Measurements from ENCODE around the gene SYNPR.
A peak's percentile ranks its signal among the peaks of the same experiment; 100 is the strongest.

The SYNPR gene

DNA sequence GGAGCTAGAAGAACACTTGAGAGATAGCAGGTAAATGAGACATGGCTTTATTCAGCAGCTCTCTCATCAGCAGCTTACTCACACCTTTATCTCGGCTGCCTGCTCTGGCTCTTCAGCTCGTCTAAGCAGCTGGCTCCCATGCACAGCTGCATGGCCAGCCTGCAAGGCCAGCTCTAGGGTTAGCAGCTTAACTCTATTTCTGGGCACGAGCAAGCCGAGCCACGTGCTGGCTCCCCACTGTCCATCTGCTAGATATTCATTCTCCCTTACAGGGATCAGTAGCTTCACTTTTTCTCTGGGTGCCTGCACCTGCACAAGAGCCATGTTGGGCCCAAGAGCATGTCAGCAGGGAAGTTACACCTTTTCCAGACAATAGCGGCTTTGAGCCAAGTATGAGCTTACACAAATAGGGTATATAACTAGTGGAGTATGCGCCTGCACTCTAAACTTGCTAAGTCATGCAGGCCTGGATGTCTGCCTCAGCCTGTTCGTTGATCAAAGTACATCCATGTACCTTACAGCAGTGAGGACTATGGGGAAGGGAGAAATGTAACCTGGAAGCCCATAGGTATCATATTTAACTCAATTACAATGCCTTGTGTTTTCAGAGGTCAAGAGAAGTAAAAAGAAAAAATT is 199.5 kb downstream of the SYNPR start:
- no peak for FAIRE-seq

DNA sequence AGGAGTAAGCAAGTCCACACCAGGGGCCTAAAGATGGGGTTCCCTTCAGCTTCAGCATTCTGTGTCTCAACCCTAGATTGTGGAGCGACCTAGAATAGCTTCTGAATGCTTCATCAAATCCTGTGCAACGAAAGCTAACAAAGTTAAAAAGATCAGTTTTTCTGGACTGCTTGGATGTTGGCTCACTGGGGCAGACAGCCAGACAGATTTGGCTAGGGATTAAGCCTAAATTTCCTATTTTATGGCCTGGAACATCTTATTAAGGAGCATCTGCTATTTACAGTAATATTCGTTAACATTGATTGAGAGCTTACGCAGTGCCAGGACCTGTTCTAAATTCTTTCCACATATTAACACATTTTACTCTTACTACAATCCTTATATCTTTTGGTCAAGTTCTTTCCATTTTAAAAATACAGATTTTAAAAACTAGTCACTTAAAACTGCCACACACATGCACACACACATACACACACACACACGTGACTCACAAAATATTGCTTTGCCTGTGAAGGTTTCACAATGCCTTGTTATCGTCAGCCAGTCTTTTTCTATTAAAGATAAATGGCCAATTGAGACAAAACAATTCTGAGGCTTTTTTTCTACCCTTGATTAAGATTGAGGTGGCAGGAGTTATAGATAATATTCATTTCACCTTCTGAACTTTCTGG is 201.0 kb downstream of the SYNPR start:
- no peak for FAIRE-seq

DNA sequence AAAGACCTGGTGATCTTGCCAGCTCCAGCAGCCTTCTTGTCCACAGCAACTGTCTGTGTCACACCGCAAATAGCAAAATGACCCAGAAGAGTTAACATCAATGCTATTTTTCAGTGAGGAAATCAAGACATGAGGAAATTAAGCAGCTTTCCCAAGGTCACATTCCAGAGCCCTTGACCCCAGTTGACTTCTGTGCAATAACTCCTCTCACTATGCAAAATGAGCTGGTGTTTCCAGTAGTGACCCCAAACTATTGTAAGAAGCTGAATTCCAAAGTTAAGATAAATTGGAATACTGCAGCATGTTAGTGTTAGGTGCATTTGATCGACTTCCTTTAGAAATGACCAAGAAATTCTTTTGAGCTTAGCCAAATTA is 201.5 kb downstream of the SYNPR start:
- FAIRE-seq, result no peak

DNA sequence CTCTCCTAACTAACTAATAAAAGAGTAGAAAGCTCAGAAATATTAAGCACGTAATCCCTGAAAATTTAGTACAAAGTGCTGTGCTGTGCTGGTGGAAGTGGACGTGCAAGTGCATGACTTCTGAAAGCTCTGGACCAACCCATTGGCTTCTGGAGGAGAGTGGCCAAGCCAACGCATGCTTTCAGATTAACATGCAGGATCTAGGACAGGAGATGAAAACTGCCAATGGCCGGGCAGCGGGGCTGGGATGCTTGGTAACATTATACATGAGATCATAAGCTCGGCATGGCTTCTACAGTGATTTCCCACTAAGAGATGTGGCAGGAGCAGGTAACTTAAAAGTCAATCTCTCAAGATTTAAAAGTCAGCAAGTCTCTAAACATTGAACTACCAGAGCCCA is 203.5 kb downstream of the SYNPR start:
- FAIRE-seq, result no peak

DNA sequence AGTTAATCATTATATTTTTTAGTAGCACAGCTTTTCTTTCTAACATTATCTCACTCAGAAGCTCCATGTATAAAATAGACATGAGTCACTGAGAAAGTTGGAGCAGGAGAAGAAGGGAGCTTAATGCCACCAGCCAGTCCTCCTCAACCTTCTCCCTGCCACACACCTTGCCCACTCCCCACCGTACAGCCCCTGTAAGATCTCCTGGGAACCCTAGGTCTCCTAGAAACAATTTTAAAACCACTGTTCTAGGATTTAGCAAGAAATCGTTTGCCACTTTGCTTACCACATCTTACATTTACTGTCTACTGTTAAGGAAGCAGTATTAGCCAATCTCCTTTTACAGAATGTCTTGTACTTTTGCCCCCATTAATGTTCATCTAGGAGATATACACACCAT is 204.2 kb downstream of the SYNPR start:
- FAIRE-seq, result no peak

DNA sequence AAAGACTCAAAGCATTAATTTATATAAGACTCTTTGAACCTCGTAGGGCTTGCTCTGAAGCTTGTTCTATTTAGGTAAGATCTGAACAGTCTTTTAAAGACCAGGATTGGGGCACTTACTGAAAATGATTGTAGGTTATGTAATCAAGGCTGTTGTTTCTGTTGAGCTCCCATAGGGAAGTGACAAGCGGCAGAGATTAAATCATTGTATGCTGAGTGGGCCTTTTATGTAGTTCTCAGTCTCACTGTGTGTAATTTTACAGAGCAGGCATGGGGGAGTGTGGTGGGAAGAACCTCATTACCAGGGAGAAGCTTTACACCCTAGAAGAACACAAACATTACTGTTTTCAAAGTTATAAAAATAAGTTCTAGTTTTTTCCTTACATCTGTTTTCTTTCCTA is 214.4 kb downstream of the SYNPR start:
- FAIRE-seq, result no peak

DNA sequence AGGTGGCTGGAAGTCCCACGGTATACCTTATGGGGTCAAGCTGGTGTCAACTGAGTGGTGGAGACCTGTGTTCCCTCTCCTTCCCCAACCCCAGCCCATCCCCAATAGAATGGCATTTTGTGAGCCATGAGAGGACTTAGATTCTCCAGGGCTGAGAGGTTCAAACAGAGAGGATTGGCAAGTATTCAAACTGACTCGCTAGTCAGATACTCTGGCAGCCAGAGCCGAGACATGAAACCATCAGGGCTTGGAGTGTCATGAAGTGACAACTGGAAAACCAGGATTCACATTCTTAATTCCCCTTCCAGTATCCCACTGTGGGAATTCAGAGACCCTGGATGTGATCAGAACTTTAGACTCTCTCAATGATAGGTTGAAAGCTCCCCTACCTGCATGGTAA is 215.0 kb downstream of the SYNPR start:
- FAIRE-seq, result no peak

DNA sequence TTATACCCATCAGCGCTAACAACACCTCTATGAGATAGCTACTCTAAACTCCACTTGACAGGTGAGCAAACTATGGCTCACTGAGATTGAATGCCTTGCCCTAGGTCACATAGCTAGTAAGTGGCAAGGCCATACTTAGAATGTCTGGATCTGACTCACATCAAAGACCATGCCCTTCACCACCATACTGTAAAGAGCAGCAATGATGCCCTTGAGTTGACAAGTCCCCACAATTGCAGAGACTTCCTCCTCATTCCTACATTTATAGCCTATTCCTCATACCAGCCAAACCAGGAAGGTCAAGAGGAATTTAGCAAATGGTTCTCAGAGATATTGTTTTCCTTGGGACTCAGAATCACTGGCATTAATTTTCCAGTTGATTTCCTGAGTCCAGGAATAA is 216.5 kb downstream of the SYNPR start:
- FAIRE-seq, result no peak

DNA sequence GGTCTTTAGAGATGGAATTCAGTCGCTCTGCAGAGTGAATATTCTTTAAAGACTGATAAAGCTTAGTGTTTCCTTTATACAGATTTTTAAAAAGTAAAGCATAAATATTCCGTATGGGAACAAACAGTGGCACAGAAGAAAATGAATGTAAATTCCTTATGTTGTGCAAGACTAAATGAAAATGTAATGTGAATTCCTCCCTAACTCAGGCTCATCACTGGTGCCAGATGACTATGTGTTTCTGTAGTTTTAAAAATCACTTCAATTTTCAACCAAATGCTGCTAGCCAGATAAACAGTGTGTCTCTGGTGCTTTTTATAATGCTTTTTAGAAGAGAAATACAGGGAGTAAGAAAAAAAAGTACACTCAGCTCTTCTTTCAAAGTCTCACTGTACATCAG is 219.5 kb downstream of the SYNPR start:
- no peak for FAIRE-seq

DNA sequence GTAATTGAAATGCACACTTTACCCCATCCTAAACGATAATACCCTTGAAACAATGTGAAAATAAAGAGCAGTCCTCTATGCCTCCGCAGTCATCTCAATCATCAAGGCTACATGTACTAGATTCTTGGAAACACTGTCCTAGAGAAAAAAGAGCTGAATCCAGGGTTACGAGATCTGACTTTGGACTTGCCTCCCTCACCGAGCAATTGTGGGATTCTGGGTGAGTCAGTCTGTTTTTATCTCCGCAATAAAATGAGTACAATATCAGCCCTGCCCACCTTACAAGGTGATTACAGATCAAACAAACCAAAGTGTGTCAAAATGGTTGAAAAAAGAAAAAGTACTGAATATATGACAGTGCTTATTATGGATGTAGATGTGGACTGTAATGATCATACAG is 222.1 kb downstream of the SYNPR start:
- peak; percentile 21 for FAIRE-seq

DNA sequence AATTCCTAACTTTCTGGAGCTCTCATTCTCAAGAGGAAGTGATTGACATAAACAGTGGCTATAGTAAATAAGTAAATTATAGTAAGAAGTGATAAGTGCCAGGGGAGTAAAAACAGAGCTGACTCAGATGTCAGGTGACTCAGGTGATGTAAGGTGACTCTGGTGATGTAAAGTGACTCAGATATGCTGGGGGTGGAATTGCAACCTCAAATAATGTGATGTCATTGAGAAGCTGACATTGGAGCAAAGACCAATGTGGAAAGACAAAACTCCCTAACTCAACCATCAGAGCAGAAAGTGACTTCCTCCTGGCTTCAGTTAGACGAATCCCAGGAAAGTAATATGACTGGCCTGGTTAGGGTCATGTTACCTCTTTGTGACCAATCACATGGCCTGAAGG is 230.2 kb downstream of the SYNPR start:
- no peak for FAIRE-seq

DNA sequence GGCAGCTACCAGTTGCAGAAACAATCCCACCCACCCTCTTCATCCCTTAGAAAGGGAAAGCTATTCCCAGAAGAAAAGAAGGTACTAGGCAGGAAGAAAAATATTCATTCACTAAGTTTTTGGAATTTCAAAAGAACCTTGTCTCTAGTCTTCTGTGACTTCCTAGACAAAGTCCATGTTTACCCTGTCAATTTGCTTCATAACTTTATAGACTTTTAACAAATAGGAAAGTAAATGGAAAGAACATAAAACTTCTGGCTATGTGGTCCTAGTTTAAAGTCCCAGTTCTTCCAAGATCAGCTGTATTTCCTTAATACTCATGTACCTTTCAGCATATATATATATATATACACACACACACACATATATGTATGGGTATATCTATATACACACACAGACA is 230.7 kb downstream of the SYNPR start:
- FAIRE-seq, result no peak

DNA sequence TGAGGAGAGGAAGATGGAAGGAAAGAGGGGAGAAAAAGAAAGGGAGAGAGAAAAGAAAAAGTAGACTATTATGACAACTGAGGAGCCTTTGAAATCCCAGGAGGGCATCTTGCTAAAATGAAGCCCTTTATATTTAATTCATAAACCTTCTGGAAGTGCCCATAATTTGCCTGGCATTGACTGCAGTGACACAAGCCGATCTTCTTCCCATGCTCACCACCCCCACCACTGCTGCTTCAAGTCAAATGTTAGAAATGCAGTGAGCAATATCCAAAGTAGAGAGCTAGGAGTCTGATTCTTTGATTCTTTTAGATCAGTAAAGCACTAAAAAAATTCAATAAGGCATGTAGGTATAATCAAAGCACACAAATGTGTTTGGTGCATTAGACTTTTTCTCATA is 235.7 kb downstream of the SYNPR start:
- no peak for FAIRE-seq

DNA sequence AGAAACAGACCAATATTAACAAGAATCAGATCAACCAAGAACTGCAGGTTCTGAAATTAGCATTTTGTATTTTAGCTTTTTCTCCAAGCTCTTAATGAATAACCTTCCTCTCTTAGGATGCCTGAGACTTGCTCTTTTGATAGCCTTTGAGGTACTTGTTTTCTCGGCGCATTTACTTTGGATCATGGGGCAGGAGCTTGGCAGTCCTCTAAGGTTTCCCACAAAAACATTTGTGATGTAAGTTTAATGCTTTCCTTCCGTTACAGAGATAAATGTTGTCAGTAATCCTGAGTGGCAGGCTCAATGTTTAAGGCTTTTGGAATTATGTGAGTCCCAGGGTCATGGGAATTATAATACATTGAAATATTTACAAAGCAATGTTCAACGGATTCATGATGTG is 236.6 kb downstream of the SYNPR start:
- no peak for FAIRE-seq

DNA sequence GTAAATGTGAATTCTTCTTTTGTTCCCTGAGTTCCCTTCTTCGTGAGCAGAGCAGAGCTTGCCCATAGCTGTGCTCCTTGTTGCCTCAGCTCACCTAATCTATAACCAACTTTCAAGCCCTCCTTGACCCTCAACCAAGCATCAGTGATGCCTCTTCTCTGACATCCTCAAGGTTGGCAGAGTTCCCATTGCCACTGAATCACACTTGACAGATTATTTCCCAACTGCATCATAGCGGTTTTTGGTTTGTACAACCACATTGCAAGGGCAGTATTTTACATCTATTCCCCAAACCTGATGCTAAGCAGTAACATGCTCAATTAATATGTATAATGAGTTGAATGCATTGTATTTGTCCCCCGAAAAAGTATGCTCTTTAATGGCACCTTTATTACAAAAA is 241.3 kb downstream of the SYNPR start:
- FAIRE-seq, result no peak

DNA sequence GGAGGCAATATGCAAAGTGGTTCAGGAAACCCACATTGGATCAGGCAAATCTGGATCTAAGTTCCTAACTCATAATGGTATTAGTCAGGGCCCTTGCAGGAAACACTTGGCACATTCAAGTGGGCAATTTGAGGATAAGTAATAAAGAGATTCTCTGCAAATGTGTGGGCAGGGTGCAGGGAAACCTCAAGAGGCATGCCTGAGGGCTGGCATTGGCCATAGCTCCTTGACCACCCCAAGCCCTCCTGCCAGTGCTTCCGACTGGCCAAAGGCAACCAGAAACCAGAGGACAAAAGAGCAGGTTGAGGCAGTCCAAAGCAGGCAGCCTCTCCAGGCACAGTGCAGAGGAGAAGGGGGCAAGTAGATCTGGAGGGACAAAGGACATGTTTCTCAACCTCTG is 243.5 kb downstream of the SYNPR start:
- FAIRE-seq, result no peak

DNA sequence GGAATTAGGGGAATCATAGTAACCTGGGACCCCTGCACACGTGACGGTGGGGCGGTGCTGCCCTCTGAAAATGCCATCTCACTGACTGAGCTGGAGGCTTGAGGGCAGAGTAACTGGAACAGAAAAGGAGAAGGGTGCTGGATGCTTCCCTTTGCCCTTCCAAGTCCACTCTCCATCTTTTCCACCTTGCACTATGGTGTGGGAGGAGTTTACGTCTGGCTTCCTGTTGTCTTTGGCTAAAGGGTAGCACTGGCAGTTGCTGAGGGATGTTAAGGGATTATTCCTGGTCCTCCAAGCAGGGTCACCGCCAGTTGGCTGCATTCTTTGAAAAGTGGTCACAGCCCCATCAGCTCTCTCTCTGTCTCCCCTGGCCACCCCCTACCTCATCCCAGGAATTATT is 245.0 kb downstream of the SYNPR start:
- FAIRE-seq, result no peak

DNA sequence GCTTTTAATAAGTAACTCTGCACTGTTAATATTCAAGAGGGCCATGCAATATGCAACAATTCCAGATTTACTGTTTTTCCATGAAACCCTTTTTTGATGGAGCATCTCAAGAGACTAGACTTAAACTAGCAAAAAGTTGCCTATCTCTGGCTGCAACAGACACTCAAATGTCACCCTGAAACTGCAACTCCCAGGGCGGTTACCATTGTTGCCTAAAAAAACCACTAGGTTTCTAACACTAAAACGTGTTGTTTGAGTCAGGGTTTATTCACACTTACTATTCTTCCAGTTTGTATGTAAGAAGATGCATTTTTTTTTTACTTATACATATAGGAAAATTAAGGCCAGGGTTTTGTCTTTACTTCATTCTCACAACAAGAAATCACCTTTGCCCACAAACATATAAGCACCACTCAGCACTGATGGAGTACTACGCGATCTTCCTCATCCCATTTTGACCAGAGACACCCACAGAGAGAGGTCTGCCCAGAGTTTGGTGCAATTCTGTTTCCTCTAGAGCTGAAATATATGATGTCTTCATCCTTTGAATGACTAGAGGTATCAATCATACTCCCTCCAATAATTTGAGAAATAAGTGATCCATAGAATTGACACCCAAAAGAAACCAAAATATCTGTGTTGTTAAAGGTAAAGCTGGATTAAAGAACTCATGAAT is 250.4 kb downstream of the SYNPR start:
- FAIRE-seq, result no peak

DNA sequence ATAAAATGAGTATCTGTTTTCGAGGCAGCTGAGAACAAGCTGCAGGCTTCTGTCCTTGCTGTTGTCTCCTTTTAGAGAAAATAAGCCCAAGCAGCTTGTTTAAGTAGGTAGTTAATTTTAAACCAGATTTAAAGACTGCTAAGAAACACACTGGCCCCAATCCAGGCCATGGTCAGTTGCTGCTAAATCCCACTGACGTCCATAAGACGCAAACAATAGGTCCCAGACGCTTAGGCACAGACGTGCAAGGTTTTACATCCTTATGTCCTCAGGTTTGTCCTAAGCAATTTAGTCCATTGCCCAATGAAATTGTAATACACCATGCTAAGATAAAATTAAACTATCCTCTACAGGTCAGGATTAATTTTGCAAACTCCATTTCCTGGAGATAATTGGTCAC is 254.4 kb downstream of the SYNPR start:
- no peak for FAIRE-seq

DNA sequence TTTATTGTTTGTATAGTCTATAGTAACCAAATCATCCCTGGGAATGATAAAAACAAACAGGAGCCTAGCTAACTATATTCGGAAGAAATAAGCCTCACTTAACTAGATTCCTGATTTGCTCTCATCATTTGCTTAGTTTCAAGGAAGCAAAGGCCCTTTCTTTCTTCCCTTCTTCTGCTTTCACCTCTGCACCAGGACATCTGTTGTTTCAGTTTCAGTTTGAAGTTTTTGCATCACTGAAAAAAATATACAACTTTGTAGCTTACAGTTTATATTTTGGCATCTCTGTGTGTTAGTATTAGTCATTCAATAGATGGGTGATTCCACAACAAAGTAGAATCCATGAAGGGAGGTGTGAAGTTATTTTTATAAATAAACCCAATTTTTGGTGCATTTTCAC is 260.8 kb downstream of the SYNPR start:
- no peak for FAIRE-seq

DNA sequence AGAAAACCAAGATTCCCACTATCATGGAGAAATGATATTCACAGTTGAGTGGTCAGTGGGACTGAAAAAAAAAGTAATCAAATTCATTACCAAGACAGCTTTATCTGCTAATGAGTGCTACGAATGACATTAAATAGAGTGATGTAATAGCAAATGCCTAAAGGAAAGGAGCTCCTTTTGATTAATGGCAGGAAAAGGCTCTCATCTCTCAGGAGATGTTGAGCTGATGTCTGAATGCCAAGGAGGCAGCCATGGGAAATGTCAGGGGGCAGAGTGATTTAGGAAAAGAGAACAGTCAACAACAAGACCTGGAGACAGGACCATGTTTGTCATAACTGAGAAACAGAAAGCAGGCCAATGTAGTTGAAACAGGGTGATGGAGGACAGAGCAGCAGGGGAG is 277.7 kb downstream of the SYNPR start:
- no peak for FAIRE-seq

DNA sequence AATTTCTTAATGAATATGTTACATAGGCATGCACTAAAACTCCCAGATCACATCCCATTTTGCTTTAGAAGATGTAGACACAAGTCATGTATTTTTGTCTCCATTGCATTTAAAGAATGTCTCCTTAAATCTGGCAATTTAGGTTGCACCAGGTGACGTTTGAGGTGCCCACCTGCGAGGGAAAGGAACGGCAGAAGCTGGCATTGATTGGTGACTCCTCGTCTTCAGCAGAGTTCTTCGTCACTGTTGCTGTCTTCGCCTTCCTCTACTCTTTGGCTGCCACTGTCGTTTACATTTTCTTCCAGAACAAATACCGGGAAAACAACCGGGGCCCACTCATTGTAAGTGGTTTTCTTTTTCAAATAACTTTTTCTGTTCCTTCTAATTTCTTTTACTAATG is 278.3 kb downstream of the SYNPR start:
- no peak for FAIRE-seq

DNA sequence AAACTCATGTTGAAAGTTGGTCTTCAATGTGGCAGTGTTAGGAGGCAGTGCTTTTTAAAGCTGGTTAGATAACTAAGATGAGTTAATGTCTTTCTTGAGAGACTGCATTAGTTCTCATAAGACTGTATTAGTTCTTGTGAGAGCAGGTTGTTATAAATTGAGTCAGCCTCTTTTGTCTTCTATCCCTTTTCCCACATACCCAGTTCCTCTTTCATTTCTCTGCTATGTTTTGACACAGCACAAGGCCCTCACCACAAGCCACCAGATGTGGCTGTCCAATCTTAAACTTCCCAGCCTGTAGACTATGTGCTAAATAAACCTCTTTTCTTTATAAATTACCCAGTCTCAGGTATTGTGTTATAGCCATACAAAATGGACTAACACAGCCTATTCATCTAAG is 279.8 kb downstream of the SYNPR start:
- no peak for FAIRE-seq

DNA sequence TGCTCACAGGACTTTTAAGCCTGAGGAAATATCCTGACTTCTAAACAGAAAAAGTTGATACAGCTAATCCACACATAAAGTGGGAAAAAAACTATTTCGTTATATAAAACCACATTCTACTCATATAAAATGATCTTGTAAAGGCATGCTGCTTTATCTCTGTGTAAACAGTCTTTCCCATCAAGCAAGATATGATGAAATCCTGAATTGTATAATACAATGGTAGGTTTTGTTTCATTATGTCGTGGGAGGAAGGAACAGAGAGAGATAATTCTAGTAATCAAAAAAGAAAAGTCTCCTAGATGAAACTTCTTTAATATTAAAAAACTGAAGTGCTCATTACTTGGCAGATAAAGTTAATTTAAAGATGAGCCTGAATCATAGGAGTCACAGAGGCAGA is 281.8 kb downstream of the SYNPR start:
- no peak for FAIRE-seq

DNA sequence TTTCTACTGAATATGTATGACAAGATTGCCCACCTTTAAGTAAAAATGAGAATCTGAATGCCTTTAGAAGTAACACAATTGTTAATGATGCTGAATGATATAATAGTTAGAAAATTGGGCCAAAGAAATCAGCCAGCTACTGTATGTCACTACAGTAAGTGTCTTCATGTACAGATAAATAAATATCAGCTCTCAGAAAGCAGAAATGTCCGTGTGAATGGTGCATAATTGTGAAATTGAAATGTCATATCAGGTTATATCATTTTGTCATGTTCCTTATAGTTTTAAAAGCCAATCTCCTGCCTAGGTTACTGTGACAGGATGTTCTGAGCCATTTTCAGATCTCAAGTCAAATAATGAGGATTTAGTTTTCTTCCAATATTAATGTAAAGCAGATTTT is 283.8 kb downstream of the SYNPR start:
- FAIRE-seq, result no peak
